AG04450 (cell line): ENCODE measurements around the gene GABRD. TPM values are rescaled to one million over a fixed set of nuclear protein-coding genes. Genes with fewer than 3 reads are reported as not detected.

Source experiments
- CTCF ChIA-PET: fragments of 300-600, 350-600 bp; formaldehyde crosslinking; extraction: SDS; loops from one replicate; lab custom pipeline; 2022; ENCODE audit warnings: antibody characterized with exemption, inconsistent platforms; lab: Charles Lee
- POLR2A ChIA-PET: fragments of 350-600 bp; formaldehyde crosslinking; extraction: SDS; loops from one replicate; lab custom pipeline; 2021; ENCODE audit warnings: antibody characterized with exemption, inconsistent platforms; lab: Yijun Ruan, JAX
- DNase-seq: peaks from one replicate; pipeline ENCODE4 v3.0.0-alpha.2; 2011; ENCODE audit warnings: low read depth, low spot score
- H3K27ac ChIP-seq: one replicate; pipeline ENCODE4 v1.5.1; 2012; ENCODE audit warnings: low read depth, low read length, control low read depth
- H3K27me3 ChIP-seq: one replicate; pipeline ENCODE4 v1.6.0; 2012; ENCODE audit warnings: low read length; ENCODE audit not compliant: control insufficient read depth, insufficient read depth
- H3K4me3 ChIP-seq: 2 replicates; pipeline ENCODE4 v1.5.1; 2011; ENCODE audit warnings: mild to moderate bottlenecking, low read depth, low read length, control low read depth
- H3K9me3 ChIP-seq: 2 replicates; pipeline ENCODE4 v1.5.1; 2012; ENCODE audit warnings: low read length; ENCODE audit not compliant: control insufficient read depth, insufficient read depth
- CTCF ChIP-seq: IDR thresholded peaks from 2 replicates; pipeline ENCODE4 v1.5.1; 2011; ENCODE audit warnings: low read depth, low read length, control low read depth, inconsistent platforms
- polyA plus RNA-seq: library from polyadenylated mRNA; depleted of rRNA; stranded (reverse); fragments of >200 nt; gene quantifications from 2 replicates; pipeline ENCODE4 v1.2.3, GENCODE V29; 2011

Gene GABRD
- polyA plus RNA-seq, 1 experiment, result not detected

- ChIA-PET CTCF (no interaction called here), POLR2A (no interaction called here)
- TF ChIP-seq CTCF, result no peak
- Histone ChIP-seq H3K27me3 (peaks cover 64% of the 10 kb centered on the region), H3K27ac (no peak overlapping the region), H3K9me3 (no peaks in the 10 kb centered on the region; the same call in 1 of the 2 replicates), H3K4me3 (no peak overlapping the region)
- DNase-seq, result no peak
Measured at GRCh38 chr1:2018217-2019171, 651 bp upstream of the GABRD start.

GRCh38 chr1:2019571-2020309 is 595 bp downstream of the GABRD start:
- H3K9me3 ChIP-seq, result no peaks in the 10 kb centered on the region; the same call in 1 of the 2 replicates
- no peak for TF ChIP-seq CTCF
- peaks cover 70% of the 10 kb centered on the region for H3K27me3 ChIP-seq
- POLR2A ChIA-PET, result no interaction called here
- no peak overlapping the region for H3K27ac ChIP-seq
- CTCF ChIA-PET, result no interaction called here
- H3K4me3 ChIP-seq, result no peak overlapping the region
- no peak for DNase-seq

- CTCF ChIA-PET, result no interaction called here
- H3K27me3 ChIP-seq, result peaks cover 71% of the 10 kb centered on the region
- no peak for DNase-seq
- no peak overlapping the region for H3K4me3 ChIP-seq
- no peak for TF ChIP-seq CTCF
- POLR2A ChIA-PET, result no interaction called here
- no peak overlapping the region for H3K27ac ChIP-seq
- H3K9me3 ChIP-seq, result no peaks in the 10 kb centered on the region; the same call in 1 of the 2 replicates
Measured at GRCh38 chr1:2020310-2020655, 1.1 kb downstream of the GABRD start.

GRCh38 chr1:2021550-2021949 is 2.4 kb downstream of the GABRD start:
- Histone ChIP-seq H3K9me3 (no peaks in the 10 kb centered on the region; the same call in 1 of the 2 replicates), H3K4me3 (no peak overlapping the region), H3K27me3 (peaks cover 76% of the 10 kb centered on the region), H3K27ac (no peak overlapping the region)
- POLR2A ChIA-PET, result no interaction called here
- CTCF ChIA-PET, result no interaction called here
- DNase-seq, result no peak
- TF ChIP-seq CTCF, result no peak
